NCI-H1417 (cell line): ENCODE measurements around the gene RAD51B.

ENCODE experiments used
- DNase-seq, 3 experiments: peaks; one replicate each; lab custom pipeline; 2025; lab: John Stamatoyannopoulos, UW

Gene RAD51B

GRCh38 chr14:68145036-68145435 is 325.5 kb downstream of the RAD51B start:
- DNase-seq, result no peak

DNA sequence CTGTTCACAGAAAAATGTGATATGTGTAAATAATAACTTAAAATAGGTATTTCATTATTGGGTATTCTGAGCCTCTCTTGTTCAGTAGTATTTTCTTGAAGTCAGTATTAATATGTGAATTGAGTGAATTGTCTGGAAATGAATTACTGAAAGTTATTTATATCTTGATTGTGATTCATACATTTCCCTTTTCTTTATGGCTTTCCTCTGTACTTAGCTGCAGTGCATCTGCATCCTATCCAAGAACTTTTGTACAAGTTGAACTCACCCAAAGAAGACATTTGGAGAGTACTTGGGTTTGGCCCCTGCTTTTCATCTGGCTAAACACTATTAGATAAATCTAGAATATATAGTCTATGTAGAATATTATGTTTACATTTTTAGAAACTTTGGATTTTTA is 326.0 kb downstream of the RAD51B start:
- no peak for DNase-seq

DNA sequence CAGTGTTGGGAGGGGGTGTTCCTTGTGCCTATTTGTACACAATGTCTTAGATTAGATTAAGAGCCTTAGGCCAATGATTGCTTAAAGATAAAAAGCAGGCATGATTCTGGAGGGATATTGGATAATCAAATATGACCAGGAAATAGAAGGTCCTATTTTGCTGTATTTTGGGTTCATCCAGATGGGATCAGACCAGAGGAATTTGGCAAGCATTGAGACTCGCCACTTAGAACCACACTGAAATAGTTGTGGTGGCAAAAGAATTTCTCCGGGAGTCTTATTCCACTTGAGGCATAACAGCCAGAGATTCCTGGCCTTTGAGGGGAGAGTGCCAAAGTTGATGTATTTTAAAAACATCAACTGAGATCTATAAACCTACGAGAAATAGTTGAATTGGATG is 327.2 kb downstream of the RAD51B start:
- no peak for DNase-seq

- DNase-seq, result no peak
Observed at GRCh38 chr14:68147303-68147702, 327.7 kb downstream of the RAD51B start.

DNA sequence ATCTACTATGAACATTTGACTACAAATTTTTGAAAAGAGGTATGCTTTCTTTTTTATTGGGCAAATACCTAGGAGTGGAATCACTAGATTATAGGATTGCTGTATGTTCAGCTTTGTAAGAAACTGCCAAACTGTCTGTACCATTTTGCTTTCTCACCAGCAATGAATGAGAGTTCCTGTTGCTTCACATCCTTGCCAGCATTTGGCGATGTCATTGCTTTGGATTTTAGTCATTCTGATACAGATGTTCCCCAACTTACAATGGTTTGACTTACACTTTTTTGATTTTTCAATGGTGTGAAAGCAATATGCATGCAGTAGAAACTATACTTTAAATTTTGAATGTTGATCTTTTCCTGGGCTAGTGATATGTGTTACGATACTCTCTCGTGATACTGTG is 328.7 kb downstream of the RAD51B start:
- no peak for DNase-seq

DNA sequence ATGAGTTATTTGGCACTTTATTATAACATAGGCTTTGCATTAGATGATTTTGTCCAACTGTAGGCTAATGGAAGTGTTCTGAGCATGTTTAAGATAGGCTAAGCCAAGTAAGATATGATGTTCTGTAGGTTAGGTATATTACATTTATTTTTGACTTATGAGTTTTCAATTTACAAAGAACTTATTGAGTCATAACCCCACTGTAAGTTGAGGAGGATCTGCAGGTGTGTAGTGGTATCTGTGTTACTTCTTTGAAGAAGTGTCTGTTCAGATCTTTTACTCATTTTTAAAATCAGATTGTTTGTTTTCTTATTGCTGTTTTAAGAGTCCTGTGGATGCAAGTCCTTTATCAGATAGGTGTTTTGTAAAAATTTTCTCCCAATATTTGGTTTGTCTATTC is 329.2 kb downstream of the RAD51B start:
- no peak for DNase-seq

- no peak for DNase-seq
Observed at GRCh38 chr14:68153275-68153674, 333.7 kb downstream of the RAD51B start.

- DNase-seq, result no peak
Observed at GRCh38 chr14:68154275-68154674, 334.7 kb downstream of the RAD51B start.

GRCh38 chr14:68157971-68158371 is 338.4 kb downstream of the RAD51B start:
- DNase-seq, result no peak

GRCh38 chr14:68158640-68159039 is 339.1 kb downstream of the RAD51B start:
- no peak for DNase-seq

DNA sequence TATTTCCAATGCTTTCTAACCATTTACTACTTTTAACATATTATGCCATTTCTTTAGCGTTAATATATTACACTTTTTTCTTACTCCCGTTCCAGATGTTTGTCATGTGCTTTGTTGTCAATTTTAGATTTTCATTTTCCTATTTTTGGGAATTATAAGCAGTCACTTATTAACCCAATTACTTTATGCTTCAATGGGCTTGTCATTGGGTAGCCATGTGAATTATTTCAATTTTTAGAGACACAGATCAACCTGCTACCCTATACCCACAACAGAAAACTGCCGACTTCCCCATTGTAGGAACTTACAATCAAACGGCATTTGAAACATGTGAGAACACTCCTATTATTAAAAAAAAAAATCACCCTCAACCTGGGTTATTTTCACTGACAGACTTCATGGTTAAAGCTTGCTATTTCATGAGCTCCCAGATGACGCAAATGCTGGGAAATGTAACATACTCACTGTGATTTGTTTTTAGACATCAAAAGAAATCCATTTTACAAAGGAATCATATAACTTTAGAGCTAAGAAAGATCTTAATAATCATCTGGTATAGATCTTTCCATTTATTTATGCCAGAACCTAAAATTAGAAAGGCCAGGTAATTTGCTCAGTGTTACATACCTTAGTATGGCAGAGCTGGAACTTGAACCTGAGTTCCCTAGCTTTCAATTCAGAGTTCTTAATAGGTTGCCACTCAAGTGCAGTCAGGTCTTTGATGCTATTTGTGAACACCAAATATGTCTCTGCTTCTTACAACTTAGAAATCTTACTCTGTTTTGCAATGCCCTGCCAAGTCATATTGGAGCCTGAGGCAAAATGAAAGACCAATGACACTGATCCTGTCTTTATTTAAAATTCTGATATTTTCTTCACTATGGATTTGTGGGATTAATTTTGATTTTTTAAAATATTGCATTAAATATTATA is 340.4 kb downstream of the RAD51B start:
- DNase-seq, result no peak

DNA sequence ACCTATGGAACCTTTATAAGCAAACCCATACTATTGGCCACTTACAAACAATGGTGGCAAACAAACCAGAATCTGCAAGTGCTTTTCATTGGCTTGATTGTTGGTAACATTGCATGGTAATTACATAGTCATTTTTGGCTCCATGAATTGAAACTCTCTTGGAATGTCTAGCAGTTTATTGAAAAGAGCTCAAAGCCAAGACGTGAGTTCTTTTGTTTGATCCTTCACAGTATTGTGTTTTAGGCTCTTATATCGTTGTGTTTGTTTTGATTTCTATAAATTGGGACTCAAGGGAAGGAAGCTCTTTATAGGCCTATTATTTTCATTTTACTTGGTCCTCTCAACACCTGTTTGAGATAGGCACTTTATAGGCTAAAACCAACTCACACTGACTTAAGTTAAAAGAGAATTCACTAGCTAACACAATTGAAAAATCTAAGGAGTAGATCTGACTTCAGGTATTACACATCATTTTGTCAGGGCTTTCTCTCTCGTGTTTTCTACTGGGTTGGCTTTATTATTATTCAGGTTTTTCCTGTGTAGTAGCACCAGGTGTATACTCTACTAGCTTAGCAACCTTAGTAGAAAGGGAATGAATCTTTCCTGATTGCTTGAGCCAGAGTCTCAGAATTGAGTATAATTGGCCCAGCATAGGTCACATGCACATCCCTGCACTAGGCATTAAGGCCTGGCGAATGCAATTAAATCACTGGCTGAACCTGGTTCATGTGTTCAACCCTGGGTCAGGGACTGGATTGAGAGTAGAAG is 341.4 kb downstream of the RAD51B start:
- no peak for DNase-seq

GRCh38 chr14:68162887-68163286 is 343.3 kb downstream of the RAD51B start:
- DNase-seq, result no peak

DNA sequence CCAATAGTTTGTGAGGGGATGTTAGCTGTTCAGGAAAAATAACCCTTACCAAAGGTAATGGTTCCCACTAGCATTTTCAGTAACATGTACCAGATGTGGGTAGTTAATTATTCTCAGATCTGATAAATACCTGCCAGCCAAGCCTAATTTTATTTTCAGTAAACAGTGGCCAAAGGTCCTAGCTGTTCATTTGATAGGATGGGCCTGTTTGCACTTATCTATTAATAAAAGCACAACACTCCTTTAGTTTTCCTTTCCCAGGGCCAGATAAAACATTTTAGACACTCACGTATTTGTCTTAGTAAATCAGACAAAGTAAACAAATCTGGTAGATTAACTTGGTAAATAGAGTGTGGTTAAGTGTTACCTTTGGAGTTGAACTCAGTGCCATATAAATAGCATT is 345.1 kb downstream of the RAD51B start:
- DNase-seq, result peak in 2 of 3 experiments; percentile 15 to 67

GRCh38 chr14:68165274-68165843 is 345.8 kb downstream of the RAD51B start:
- DNase-seq, result no peak

GRCh38 chr14:68166731-68167382 is 347.3 kb downstream of the RAD51B start:
- DNase-seq, result no peak

GRCh38 chr14:68167383-68168087 is 348.0 kb downstream of the RAD51B start:
- peak in 1 of 3 experiments; percentile 19 for DNase-seq

DNA sequence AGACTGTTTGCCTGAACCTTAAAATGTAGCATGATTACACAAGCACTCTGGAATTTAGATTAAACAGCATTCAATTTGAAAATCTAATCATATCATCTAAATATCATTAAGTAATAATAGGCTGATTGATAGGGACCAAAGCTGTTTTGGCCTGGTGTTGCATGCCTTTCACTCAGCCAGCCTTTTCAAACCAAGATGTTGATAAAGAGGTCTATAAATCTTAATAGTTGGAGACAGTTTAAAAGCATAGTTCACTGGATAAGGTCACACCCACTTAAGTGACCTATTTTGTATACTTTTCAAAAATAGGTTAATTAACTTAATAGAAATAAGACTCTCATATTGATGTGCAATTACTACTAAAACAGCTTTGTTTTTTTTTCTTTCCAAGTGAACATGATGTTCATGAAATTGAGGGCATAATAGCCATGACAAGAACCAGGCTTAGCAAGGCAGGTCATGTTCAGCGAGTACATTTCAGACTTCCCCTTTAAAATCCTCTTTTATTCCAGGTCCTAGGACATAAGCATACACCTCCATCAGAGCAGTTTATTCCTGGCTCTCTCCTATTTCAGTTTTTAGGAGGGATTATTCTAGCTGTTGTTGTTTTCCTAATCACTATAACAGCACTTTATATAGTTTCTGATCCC is 349.0 kb downstream of the RAD51B start:
- DNase-seq, result peak in 2 of 3 experiments; percentile 21 to 77

GRCh38 chr14:68172216-68172615 is 352.6 kb downstream of the RAD51B start:
- no peak for DNase-seq

- no peak for DNase-seq
Observed at GRCh38 chr14:68172627-68173026, 353.0 kb downstream of the RAD51B start.
